ENCODE measurements around the gene TOMM34.

- TF ChIP-seq, protein P1, sequence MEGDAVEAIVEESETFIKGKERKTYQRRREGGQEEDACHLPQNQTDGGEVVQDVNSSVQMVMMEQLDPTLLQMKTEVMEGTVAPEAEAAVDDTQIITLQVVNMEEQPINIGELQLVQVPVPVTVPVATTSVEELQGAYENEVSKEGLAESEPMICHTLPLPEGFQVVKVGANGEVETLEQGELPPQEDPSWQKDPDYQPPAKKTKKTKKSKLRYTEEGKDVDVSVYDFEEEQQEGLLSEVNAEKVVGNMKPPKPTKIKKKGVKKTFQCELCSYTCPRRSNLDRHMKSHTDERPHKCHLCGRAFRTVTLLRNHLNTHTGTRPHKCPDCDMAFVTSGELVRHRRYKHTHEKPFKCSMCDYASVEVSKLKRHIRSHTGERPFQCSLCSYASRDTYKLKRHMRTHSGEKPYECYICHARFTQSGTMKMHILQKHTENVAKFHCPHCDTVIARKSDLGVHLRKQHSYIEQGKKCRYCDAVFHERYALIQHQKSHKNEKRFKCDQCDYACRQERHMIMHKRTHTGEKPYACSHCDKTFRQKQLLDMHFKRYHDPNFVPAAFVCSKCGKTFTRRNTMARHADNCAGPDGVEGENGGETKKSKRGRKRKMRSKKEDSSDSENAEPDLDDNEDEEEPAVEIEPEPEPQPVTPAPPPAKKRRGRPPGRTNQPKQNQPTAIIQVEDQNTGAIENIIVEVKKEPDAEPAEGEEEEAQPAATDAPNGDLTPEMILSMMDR (IDR thresholded peaks at IDR 0.05), result no peak
- no peak for TF ChIP-seq POLR2AphosphoS5 (IDR thresholded peaks at IDR 0.05)
These were observed 45.3 kb downstream of the TOMM34 start for GRCh38 chr20:44914924-44915323.

All from prostate gland (tissue), 2 donors.